HG02840 (cell line): Measurements from ENCODE around the gene TOMM20.
A peak's percentile ranks its signal among the peaks of the same experiment; 100 is the strongest.
"Not testable (repeated sequence)": the region's sequence is repeated elsewhere in the genome, so short reads cannot be mapped to it uniquely, and the experiment has no call there.

ENCODE experiments used
- ATAC-seq: cut with Tn5 transposase; IDR thresholded peaks from one replicate; pipeline ENCODE4 v1.9.1; 2021; ENCODE audit warnings: mild to moderate bottlenecking, moderate library complexity, moderate number of reproducible peaks; ENCODE audit not compliant: unreplicated experiment, low FRiP score

The TOMM20 gene

GRCh38 chr1:235105051-235106043 is 23.3 kb downstream of the TOMM20 start:
- peak; percentile 64 for ATAC-seq

DNA sequence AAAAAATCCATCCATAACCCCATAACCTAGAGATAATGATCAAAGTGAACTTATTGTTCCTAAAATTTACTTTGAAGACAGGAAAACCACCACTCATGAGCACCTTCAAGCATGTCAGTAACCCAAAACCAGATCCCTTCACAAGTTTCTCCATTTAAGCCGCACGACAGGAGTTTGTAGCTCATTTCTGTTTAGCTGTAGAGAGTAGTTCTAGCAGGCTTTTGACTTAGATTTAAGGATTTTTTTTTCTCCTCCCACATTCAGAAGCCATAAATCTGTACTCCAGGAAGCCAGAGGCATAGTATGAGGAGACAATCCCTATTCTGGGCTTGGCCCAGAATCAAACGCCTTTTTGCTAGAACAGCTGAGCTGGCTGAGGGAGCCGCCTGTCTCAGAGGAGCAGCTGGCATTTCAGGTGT is 25.6 kb downstream of the TOMM20 start:
- no peak for ATAC-seq

GRCh38 chr1:235102259-235102582 is 26.4 kb downstream of the TOMM20 start:
- ATAC-seq: no peak

- no peak for ATAC-seq
These were observed 26.9 kb downstream of the TOMM20 start for GRCh38 chr1:235101558-235102258.

DNA sequence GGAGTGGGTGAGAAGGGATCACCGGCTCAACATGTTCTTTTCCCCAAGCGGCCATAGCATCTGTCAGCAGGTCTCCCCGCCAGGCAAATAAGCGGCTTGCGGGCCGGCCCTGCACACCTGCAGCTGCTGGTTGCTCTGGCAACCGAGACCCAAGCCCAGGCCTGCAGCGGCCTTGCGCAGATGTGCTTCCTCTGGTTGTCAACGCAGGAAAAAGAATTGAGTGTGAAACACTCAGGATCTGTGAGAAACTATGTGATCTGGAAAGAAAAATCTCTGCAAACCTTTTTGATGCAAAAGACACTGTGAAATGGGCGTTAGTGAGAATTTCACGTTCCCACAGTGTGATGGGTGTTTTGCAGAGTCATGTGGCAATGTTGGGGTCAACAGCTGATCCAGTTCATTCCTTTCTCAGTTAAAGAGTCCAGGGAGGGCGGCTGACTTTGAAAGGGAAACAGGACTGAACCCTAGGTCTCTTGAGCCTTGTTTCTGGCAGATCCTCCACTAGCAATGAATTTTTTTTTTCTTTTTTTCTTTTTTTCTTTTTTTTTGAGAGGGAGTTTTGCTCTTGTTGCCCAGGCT is 28.4 kb downstream of the TOMM20 start:
- no peak for ATAC-seq

DNA sequence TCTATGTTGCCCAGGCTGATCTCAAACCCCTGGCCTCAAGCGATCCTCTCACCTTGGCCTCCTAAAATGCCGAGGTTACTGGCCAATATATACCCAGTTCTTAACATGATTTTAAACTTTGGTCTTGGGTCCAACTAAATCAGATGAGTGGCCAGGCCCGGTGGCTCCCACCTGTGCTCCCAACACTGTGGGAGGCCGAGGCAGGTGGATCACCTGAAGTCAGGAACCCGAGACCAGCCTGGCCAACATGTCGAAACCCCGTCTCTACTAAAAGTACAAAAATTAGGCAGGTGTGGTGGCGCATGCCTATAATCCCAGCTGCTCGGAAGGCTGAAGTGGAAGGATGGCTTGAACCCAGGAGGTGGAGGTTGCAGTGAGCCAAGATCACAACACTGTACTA is 29.6 kb downstream of the TOMM20 start:
- no peak for ATAC-seq

DNA sequence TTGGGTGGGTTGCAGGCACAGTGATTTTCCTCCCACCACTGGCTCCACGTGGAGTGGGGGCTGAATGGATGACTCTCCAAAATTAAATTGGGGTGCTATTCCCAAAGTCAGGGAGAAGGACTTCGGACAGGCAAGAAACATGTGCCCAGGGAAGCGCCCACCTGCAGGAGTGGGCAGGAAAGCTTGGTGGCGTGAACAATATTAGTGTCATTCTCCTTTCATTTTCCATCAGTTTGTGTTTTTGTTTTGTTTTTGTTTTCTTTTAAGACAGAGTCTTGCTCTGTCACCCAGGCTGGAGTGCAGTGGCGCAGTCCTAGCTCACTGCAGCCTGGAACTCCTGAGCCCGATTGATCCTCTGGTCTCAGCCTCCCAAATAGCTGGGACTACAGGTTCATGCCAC is 30.1 kb downstream of the TOMM20 start:
- no peak for ATAC-seq

GRCh38 chr1:235097501-235097900 is 31.1 kb downstream of the TOMM20 start:
- not testable (repeated sequence) for ATAC-seq

- ATAC-seq: no peak
These were observed 32.6 kb downstream of the TOMM20 start for GRCh38 chr1:235095938-235096562.

DNA sequence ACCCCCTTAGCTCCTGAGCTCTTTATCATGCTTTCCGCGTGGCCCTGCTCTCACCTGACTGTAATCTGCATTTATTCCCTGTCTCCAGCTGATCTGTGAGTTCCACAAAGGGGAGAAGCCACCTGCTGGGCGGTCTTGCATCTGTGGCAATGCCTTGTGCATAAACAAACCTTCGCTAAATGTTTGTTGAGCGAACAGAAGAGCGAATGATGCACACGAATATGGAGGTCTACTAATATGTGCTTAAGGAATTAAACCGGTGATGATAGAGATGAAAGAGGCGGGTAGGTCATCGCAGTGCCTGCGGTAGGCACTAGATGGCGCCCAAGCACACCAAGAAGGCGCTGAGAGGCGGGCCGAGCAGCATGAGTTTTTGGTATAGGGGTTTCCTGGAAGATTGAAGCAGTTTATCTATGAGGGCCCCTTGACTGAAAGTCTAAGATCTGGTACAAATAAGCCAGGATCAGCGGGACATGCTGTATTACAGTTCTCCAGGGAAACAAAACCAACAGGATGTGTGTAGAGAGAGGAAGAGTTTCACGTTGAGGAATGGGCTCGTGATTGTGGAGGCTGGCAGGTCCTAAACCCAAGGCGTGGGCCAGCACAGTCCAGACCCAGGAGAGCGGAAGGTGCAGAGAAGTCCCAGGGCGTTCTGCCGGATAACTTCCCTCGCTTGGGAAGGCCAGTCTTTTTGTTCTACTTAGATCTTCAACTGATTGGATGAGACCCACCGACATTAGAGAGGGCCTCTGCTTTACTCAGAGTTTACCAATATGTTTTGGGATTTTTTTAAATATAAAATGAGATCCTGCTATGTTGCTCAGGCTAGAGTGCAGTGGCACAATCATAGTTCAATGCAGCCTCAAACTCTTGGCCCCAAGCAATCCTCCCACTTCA is 34.7 kb downstream of the TOMM20 start:
- ATAC-seq: no peak

- ATAC-seq: no peak
These were observed 35.5 kb downstream of the TOMM20 start for GRCh38 chr1:235093013-235093695.

- ATAC-seq: not testable (repeated sequence)
These were observed 36.2 kb downstream of the TOMM20 start for GRCh38 chr1:235092415-235092814.

- not testable (repeated sequence) for ATAC-seq
These were observed 36.6 kb downstream of the TOMM20 start for GRCh38 chr1:235092045-235092406.

DNA sequence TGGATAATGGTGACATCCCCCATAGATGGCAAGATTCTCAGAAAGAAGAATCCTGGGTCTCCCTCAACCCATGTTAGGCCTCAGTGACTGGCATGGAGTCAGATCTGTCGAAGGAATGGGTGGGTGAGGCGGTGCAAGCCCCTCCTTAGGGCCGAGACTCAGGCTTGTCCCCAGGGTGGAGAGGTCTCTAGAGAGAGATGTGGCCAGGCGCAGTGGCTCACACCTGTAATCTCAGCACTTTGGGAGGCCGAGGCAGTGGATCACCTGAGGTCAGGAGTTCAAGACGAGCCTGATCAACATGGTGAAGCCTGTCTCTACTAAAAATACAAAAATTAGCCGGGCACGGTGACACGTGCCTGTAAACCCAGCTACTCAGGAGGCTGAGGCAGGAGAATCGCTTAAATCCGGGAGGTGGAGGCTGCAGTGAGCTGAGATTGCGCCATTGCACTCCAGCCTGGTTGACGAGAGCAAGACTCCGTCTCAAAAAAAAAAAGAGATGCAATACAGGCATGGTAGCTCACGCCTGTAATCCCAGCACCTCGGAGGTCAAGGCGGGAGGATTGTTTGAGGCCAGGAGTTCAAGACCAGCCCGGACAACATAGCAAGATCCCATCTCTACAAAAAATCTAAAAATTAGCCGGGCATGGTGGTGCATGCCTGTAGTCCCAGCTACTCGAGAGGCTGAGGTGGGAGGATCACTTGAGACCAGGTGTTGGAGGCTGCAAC is 37.2 kb downstream of the TOMM20 start:
- not testable (repeated sequence) for ATAC-seq

DNA sequence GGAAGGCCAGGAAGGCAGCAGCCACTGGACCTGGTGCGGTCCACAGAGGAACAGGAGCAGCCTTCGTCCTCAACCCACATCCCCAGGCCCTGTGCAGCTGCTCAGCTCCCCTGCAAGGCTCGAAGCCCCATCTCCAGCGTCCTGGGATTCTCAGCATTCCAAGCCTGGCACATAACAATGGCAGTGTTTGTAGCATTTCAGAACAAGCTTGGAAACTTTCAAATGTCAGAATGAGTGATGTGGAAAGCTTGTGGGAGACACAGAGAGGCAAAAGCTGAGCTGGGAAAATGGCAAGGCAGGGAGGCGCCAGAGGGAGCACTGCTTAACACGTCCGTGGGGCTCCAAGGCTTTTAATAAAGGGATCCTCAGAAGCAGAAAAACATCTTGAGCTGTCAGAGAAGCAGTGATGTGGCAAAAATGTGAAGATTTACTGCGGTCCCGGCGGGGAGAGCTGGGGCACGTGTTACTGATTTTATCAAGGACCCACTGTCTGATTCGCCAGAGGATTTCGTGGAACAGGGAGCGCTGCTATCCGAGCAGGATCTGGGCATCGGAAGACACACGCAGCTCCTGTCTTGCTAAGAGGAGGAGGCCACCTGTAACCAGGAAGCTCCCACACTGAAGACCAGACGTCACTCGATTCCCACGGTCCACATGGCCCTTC is 38.1 kb downstream of the TOMM20 start:
- ATAC-seq: no peak

DNA sequence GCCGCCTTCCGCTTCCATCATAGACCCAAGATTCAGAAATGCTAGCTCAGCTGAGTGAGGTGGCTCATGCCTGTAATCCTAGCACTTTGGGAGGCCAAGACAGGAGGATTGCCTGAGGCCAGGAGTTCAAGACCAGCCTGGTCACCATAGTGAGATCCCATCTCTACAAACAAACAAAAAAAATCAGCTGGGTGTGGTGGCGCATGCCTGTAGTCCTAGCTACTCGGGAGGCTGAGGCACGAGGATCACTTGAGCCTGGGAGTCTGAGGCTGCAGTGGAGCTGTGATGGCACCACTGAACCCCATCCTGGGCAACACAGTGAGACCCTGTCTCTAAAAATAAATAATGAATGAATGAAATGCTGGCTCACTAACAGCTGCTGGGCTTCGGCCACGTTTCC is 39.7 kb downstream of the TOMM20 start:
- ATAC-seq: no peak

DNA sequence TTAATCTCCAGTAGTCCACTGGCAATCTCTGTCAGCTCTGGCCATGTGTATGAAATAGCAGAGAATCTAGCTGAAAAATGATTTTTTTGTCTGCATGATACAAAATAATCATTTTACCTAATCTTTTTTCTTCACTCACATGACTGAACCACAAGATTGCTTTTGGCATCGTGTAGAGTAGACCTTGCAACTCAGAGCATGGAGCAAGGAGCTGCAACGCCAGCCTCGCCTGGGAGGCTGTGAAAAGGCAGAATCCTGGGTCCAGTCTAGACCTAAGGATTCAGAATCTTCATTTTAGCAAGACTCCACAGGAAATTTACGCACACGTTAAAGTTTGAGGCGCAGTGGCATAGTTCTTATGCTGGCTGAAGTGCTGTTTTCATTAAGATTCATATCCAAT is 40.2 kb downstream of the TOMM20 start:
- no peak for ATAC-seq

- no peak for ATAC-seq
These were observed 40.7 kb downstream of the TOMM20 start for GRCh38 chr1:235087906-235088305.
